GM12878 (cell line): ENCODE data around the gene NOP14. TPM values are rescaled to one million over a fixed set of nuclear protein-coding genes. Genes with fewer than 3 reads are reported as not detected.
A peak's percentile ranks its signal among the peaks of the same experiment; 100 is the strongest.

ENCODE experiments used
- ATAC-seq: fragments of 200-7000 bp; cut with Tn5 transposase; 3 replicates; pipeline ENCODE4 v1.9.1; 2020; ENCODE audit warnings: mild to moderate bottlenecking, moderate library complexity
- BruUV-seq: library from RNA; stranded (reverse); fragments of 400-500 nt; replicated peaks from 2 replicates; lab custom pipeline; 2021; lab: Mats Ljungman, UMichigan
- CTCF ChIA-PET: fragments of 300-600 bp; sonication (Branson Sonifier 250); formaldehyde crosslinking; extraction: SDS; loops from one replicate; lab custom pipeline; 2021; ENCODE audit warnings: inconsistent platforms; lab: Yijun Ruan, JAX
- POLR2A ChIA-PET: fragments of 350-600 bp; formaldehyde crosslinking; extraction: SDS; loops from one replicate; lab custom pipeline; 2021; ENCODE audit warnings: inconsistent platforms; lab: Charles Lee
- RAD21 ChIA-PET: fragments of 300-600 bp; sonication (Branson Sonifier 250); formaldehyde crosslinking; loops from one replicate; lab custom pipeline; 2023; ENCODE audit warnings: antibody characterized with exemption; ENCODE audit not compliant: unreplicated experiment; lab: Charles Lee
- SMC1A ChIA-PET: fragments of 300-600 bp; sonication (Branson Sonifier 250); formaldehyde crosslinking; loops from one replicate; lab custom pipeline; 2023; ENCODE audit not compliant: unreplicated experiment, uncharacterized antibody; lab: Charles Lee
- DNase-seq: peaks from one replicate; pipeline ENCODE4 v3.0.0-alpha.2; 2011; ENCODE audit warnings: low read depth, low spot score
- FAIRE-seq: peaks from 3 replicates; lab custom pipeline; 2011; peaks lifted over from hg19 to GRCh38; lab: Jason Lieb, UNC
- H2AFZ ChIP-seq: 2 replicates; pipeline ENCODE4 v1.6.0; 2011; ENCODE audit warnings: low read depth, low read length, control low read depth; ENCODE audit not compliant: control insufficient read depth
- H3K27ac ChIP-seq: 2 replicates; pipeline ENCODE4 v1.5.1; 2011; ENCODE audit warnings: control low read depth; ENCODE audit not compliant: control insufficient read depth, insufficient read depth
- H3K27me3 ChIP-seq, 2 experiments: replicated peaks in 1 of 2; 2 replicates each; pipeline versions ENCODE4 v1.6.0 to v1.6.1; 2011; ENCODE audit warnings: low read length in 1 of 2; ENCODE audit not compliant: control insufficient read depth in 2 of 2, insufficient read depth in 2 of 2
- H3K36me3 ChIP-seq, 2 experiments: 2 replicates each; pipeline ENCODE4 v1.5.1; 2011; ENCODE audit warnings: low read length in 1 of 2; ENCODE audit not compliant: control insufficient read depth in 2 of 2, insufficient read depth in 2 of 2
- H3K4me1 ChIP-seq: 2 replicates; pipeline ENCODE4 v1.6.1; 2011; ENCODE audit warnings: mild to moderate bottlenecking, low read length, moderate library complexity, mixed read lengths; ENCODE audit not compliant: control insufficient read depth, insufficient read depth
- H3K4me2 ChIP-seq: 2 replicates; pipeline ENCODE4 v1.6.0; 2011; ENCODE audit warnings: control low read depth; ENCODE audit not compliant: control insufficient read depth, insufficient read depth
- H3K4me3 ChIP-seq: fragments of 200-600 bp; sonication (generic); 2 replicates; pipeline ENCODE4 v1.5.1; 2016
- H3K79me2 ChIP-seq: 2 replicates; pipeline ENCODE4 v1.6.0; 2011; ENCODE audit warnings: low read length; ENCODE audit not compliant: control insufficient read depth, insufficient read depth
- H3K9ac ChIP-seq: 2 replicates; pipeline ENCODE4 v1.8.0; 2011; ENCODE audit warnings: low read length, control low read depth, mixed read lengths; ENCODE audit not compliant: control insufficient read depth, insufficient read depth
- H3K9me3 ChIP-seq: replicated peaks from 3 replicates; pipeline ENCODE4 v1.5.1; 2011; ENCODE audit warnings: mild to moderate bottlenecking, low read length; ENCODE audit not compliant: control insufficient read depth, insufficient read depth
- H4K20me1 ChIP-seq: 2 replicates; pipeline ENCODE4 v1.6.0; 2011; ENCODE audit not compliant: control insufficient read depth, insufficient read depth
- ATF7 ChIP-seq: fragments of 450-650 bp; IDR thresholded peaks from 2 replicates; pipeline ENCODE4 v1.6.1; 2016; ENCODE audit warnings: low read depth, mild to moderate bottlenecking
- CREM ChIP-seq: IDR thresholded peaks from 2 replicates; pipeline ENCODE4 v1.6.1; 2014; ENCODE audit warnings: antibody characterized with exemption, low read depth
- ETV6 ChIP-seq, 2 experiments: fragments of 450-650 bp in 1 of 2; IDR thresholded peaks in 1 of 2; conservative IDR thresholded peaks in 1 of 2; 2 replicates each; pipeline ENCODE4 v1.6.1; 2014; ENCODE audit warnings: antibody characterized with exemption in 1 of 2, borderline replicate concordance in 1 of 2, low read depth in 1 of 2, mild to moderate bottlenecking in 1 of 2, moderate library complexity in 1 of 2
- FOXM1 ChIP-seq: IDR thresholded peaks from 2 replicates; pipeline ENCODE4 v1.6.1; 2012; ENCODE audit warnings: low read depth, mild to moderate bottlenecking, inconsistent platforms, low read length, moderate library complexity
- HDAC6 ChIP-seq: fragments of 200-600 bp; sonication (generic); IDR thresholded peaks from one replicate; pipeline ENCODE4 v1.8.0; 2017; ENCODE audit warnings: antibody characterized with exemption; ENCODE audit not compliant: unreplicated experiment
- NFYA ChIP-seq: IDR thresholded peaks from 2 replicates; pipeline ENCODE4 v1.6.1; 2011; ENCODE audit warnings: low read depth, mild to moderate bottlenecking, low read length, improper control_type of control experiment, borderline replicate concordance
- NRF1 ChIP-seq: conservative IDR thresholded peaks from 2 replicates; pipeline ENCODE4 v1.6.1; 2011; ENCODE audit warnings: mild to moderate bottlenecking, low read depth, low read length, improper control_type of control experiment
- POLR2AphosphoS2 ChIP-seq: IDR thresholded peaks from 2 replicates; pipeline ENCODE4 v1.6.1; 2011; ENCODE audit warnings: low read depth, mild to moderate bottlenecking, low read length, improper control_type of control experiment, moderate library complexity
- POLR2AphosphoS5 ChIP-seq: IDR thresholded peaks from 2 replicates; pipeline ENCODE4 v1.6.1; 2011; ENCODE audit warnings: mild to moderate bottlenecking, low read length, inconsistent platforms
- ZBED1 ChIP-seq: IDR thresholded peaks from 2 replicates; pipeline ENCODE4 v1.6.1; 2016; ENCODE audit warnings: borderline replicate concordance
- WGBS: methylation state at CpG from one replicate; pipeline ENCODE4 v1.1.6; 2016; ENCODE audit warnings: low lambda C conversion rate; ENCODE audit not compliant: insufficient replicate concordance, insufficient coverage; ENCODE audit errors: missing lambda C conversion rate; 5-methylcytosine and 5-hydroxymethylcytosine counted together
- in situ Hi-C: fragments of 300-500 bp; cut with MboI; formaldehyde crosslinking; loops from 9 replicates; pipeline ENCODE4 v1.14.3; 2018; ENCODE audit warnings: mixed read lengths
- intact Hi-C: fragments of 100-400 bp; cut with micrococcal nuclease; formaldehyde crosslinking; loops from one replicate; pipeline ENCODE4 v1.14.2; 2022; ENCODE audit not compliant: unreplicated experiment
- polyA plus RNA-seq, 11 experiments: library from polyadenylated mRNA; depleted of rRNA in 4 of 11; unstranded in 6 of 11; stranded (reverse) in 5 of 11; fragments of >200 nt; fragmentation: Nextera tagmentation in 4 of 11; fragmentation: Illumina TruSeq in 1 of 11; extraction: Ambion mirVana in 4 of 11; extraction: Trizol in 1 of 11; gene quantifications; 1 replicate in 1 of 11; 2 replicates in 10 of 11; pipeline versions ENCODE4 v1.2.1 to v1.2.3, GENCODE V29; 2011 to 2016; ENCODE audit warnings: inconsistent platforms in 2 of 11, missing spikeins in 2 of 11, low read depth in 1 of 11
- total RNA-seq, 4 experiments: library from RNA; depleted of rRNA in 3 of 4; stranded (reverse); fragments of >200 nt in 3 of 4; fragmentation: Illumina TruSeq in 1 of 4; extraction: Trizol in 1 of 4; gene quantifications; 2 replicates each; pipeline versions ENCODE4 v1.2.1 to v1.2.3, GENCODE V29; 2013 to 2021
- TF ChIP-seq, protein P1 (sequence below): fragments of 450-650 bp; IDR thresholded peaks from 2 replicates; pipeline ENCODE4 v1.6.1; 2017; ENCODE audit warnings: mild to moderate bottlenecking, moderate library complexity

The NOP14 gene
- total and polyA plus RNA-seq, 10 of the 15 experiments (the other 5 are each of a cell fraction or from before 2014, with no cell fraction given), result 13.8 to 80.6 (median 49.7) TPM

DNA sequence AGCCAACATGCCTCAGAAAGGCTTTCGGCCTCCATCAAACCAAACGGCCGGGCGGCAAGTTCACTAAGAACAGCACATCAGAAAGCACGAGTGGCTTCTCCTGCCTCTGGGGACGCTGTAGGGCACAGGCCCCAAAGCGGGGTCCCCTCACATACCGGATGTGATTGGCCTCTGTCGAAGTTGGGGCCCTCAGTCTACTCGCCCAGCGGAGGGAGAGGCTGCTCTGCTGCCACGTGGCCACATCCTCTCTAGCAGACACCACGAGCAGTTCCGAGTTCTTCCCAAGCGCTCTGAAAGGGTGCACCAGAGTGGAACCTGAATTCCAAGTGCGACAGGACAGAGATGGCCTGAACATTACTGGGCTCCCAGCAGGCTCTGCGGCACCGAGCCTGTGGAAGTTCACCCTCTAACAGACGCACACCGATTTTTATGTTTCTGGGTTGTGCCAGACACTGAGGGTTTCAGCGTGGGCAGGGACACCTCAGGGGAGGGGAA, 21.1 kb downstream of the NOP14 start:
- Histone ChIP-seq H3K9me3 (no peaks in the 10 kb centered on the region; the same call in 2 of the 3 replicates), H3K79me2 (peaks cover 2% of the 10 kb centered on the region; the same call in 1 of the 2 replicates), H4K20me1 (no peaks in the 10 kb centered on the region), H3K4me1 (peaks cover 12% of the 10 kb centered on the region), H3K4me2 (no peak overlapping the region), H3K9ac (no peak overlapping the region), H3K4me3 (no peak overlapping the region), H2AFZ (no peak overlapping the region), H3K27ac (no peak overlapping the region), H3K36me3 (peaks cover 54 to 62% of the 10 kb centered on the region in 2 experiments), H3K27me3 (no peaks in the 10 kb centered on the region)
- intact Hi-C loops, result no loop called here
- ChIA-PET RAD21 (no interaction called here), POLR2A (no interaction called here), SMC1A (no interaction called here), CTCF (no interaction called here)
- ATAC-seq (no peak), DNase-seq (no peak), FAIRE-seq (no peak)
- no peak for TF ChIP-seq CREM
- TF ChIP-seq, protein P1, sequence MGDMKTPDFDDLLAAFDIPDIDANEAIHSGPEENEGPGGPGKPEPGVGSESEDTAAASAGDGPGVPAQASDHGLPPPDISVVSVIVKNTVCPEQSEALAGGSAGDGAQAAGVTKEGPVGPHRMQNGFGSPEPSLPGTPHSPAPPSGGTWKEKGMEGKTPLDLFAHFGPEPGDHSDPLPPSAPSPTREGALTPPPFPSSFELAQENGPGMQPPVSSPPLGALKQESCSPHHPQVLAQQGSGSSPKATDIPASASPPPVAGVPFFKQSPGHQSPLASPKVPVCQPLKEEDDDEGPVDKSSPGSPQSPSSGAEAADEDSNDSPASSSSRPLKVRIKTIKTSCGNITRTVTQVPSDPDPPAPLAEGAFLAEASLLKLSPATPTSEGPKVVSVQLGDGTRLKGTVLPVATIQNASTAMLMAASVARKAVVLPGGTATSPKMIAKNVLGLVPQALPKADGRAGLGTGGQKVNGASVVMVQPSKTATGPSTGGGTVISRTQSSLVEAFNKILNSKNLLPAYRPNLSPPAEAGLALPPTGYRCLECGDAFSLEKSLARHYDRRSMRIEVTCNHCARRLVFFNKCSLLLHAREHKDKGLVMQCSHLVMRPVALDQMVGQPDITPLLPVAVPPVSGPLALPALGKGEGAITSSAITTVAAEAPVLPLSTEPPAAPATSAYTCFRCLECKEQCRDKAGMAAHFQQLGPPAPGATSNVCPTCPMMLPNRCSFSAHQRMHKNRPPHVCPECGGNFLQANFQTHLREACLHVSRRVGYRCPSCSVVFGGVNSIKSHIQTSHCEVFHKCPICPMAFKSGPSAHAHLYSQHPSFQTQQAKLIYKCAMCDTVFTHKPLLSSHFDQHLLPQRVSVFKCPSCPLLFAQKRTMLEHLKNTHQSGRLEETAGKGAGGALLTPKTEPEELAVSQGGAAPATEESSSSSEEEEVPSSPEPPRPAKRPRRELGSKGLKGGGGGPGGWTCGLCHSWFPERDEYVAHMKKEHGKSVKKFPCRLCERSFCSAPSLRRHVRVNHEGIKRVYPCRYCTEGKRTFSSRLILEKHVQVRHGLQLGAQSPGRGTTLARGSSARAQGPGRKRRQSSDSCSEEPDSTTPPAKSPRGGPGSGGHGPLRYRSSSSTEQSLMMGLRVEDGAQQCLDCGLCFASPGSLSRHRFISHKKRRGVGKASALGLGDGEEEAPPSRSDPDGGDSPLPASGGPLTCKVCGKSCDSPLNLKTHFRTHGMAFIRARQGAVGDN, result no peak
- no peak for TF ChIP-seq ETV6 (conservative IDR thresholded peaks at IDR 0.05 in 1 of 2, IDR thresholded peaks at IDR 0.05 in 1 of 2; ENCODE audit: borderline replicate concordance in 1 of 2, low read depth in 1 of 2)
- TF ChIP-seq ATF7, result no peak
- TF ChIP-seq POLR2AphosphoS5, result no peak
- no peak for TF ChIP-seq NRF1
- TF ChIP-seq POLR2AphosphoS2, result peak; percentile 12; the same call in 1 of the 2 replicates
- peak; percentile 22; the same call in 1 of the 2 replicates for TF ChIP-seq ZBED1
- TF ChIP-seq FOXM1, result no peak
- TF ChIP-seq HDAC6, result no peak
- TF ChIP-seq NFYA, result no peak
- BruUV-seq, result no TSS peak
- in situ Hi-C loops, result loop anchor here (25.0 kb wide), 1 partner anchor 180 kb away; the partner anchor contains the start of gene TNIP2
- WGBS, result 94% methylated on average over 21 of the region's 21 CpGs
